HL-60 (cell line): Measurements from ENCODE around the gene HS3ST4.

ENCODE experiments used
- TF ChIP-seq, protein P1 (sequence below): IDR thresholded peaks from 2 replicates; pipeline ENCODE4 v1.6.1; 2012; ENCODE audit warnings: low read depth; ENCODE audit not compliant: insufficient replicate concordance
- TF ChIP-seq, protein P2 (sequence below): IDR thresholded peaks from one replicate; pipeline ENCODE4 v1.5.1; 2011; ENCODE audit warnings: low read length, control low read depth, inconsistent platforms; ENCODE audit not compliant: insufficient read depth

DNA sequence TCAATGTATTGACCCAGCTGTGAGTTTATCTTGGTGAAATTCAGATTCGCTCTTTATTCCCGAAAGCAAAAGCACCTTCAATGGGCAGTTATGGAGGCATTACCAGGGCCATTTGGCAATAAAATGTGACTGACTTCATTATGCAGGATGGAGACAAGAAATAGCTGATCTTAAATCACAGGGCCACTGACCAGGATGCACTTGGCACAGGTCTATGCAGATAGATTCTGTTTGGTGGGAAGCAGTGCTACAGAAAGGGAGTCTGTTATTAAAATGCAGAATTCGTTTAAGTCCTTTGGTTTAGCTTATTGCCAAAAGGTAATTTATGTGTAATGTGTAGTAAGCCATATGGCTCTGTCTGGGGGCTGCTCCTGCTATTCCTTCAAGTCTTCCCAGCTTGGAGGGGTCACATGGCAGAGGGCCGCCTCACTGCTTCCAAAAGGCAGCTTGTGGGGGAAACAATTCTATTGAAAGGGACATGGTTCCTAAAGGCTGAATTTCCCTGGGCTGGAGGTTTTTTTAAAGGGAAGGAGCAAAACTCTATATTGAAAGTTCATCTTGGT, 239.8 kb downstream of the HS3ST4 start:
- TF ChIP-seq, protein P1, sequence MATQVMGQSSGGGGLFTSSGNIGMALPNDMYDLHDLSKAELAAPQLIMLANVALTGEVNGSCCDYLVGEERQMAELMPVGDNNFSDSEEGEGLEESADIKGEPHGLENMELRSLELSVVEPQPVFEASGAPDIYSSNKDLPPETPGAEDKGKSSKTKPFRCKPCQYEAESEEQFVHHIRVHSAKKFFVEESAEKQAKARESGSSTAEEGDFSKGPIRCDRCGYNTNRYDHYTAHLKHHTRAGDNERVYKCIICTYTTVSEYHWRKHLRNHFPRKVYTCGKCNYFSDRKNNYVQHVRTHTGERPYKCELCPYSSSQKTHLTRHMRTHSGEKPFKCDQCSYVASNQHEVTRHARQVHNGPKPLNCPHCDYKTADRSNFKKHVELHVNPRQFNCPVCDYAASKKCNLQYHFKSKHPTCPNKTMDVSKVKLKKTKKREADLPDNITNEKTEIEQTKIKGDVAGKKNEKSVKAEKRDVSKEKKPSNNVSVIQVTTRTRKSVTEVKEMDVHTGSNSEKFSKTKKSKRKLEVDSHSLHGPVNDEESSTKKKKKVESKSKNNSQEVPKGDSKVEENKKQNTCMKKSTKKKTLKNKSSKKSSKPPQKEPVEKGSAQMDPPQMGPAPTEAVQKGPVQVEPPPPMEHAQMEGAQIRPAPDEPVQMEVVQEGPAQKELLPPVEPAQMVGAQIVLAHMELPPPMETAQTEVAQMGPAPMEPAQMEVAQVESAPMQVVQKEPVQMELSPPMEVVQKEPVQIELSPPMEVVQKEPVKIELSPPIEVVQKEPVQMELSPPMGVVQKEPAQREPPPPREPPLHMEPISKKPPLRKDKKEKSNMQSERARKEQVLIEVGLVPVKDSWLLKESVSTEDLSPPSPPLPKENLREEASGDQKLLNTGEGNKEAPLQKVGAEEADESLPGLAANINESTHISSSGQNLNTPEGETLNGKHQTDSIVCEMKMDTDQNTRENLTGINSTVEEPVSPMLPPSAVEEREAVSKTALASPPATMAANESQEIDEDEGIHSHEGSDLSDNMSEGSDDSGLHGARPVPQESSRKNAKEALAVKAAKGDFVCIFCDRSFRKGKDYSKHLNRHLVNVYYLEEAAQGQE = no peak
- TF ChIP-seq, protein P2, sequence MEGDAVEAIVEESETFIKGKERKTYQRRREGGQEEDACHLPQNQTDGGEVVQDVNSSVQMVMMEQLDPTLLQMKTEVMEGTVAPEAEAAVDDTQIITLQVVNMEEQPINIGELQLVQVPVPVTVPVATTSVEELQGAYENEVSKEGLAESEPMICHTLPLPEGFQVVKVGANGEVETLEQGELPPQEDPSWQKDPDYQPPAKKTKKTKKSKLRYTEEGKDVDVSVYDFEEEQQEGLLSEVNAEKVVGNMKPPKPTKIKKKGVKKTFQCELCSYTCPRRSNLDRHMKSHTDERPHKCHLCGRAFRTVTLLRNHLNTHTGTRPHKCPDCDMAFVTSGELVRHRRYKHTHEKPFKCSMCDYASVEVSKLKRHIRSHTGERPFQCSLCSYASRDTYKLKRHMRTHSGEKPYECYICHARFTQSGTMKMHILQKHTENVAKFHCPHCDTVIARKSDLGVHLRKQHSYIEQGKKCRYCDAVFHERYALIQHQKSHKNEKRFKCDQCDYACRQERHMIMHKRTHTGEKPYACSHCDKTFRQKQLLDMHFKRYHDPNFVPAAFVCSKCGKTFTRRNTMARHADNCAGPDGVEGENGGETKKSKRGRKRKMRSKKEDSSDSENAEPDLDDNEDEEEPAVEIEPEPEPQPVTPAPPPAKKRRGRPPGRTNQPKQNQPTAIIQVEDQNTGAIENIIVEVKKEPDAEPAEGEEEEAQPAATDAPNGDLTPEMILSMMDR = no peak
